ENCODE measurements around the gene LRRK2. TPM values are rescaled to one million over a fixed set of nuclear protein-coding genes. Genes with fewer than 3 reads are reported as not detected.
"Not testable (repeated sequence)": the region's sequence is repeated elsewhere in the genome, so short reads cannot be mapped to it uniquely, and the experiment has no call there.

Gene LRRK2
- total RNA-seq, 4 donors from 2014 or later, result 3.6 to 20.8 (median 11.1) TPM

DNA sequence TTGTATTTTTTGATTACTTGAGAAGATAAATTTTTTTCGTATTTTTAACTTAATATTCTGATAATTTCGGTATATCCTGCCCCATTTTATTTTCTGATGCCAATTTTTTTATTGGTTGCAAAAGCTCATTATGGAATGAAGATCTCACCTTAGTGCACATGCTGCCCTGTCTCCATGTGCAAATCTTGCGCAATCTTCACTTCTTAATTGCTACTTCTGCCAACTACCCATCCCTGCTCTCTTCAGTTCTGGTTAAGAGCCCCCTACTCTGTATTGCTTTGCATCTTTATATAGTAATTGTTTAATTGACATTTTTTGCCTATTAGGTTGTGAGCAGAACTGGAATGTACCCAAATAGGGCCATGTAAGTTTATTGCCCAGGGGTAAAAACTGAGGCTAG lies 20.5 kb upstream of the LRRK2 start:
- 95% methylated on average over 3 of the region's 3 CpGs for WGBS
- H3K27ac ChIP-seq, result no peak overlapping the region
- no peaks in the 10 kb centered on the region for H3K9me3 ChIP-seq
- H3K4me1 ChIP-seq, result peaks cover 3% of the 10 kb centered on the region
- DNase-seq (ENCODE audit: low spot score in 2 of 2), result no peak
- no peak for TF ChIP-seq CTCF (IDR thresholded peaks at IDR 0.05)
- TF ChIP-seq POLR2AphosphoS5 (IDR thresholded peaks at IDR 0.05), result no peak
- no peak for TF ChIP-seq EP300 (IDR thresholded peaks at IDR 0.05)
- TF ChIP-seq POLR2A (IDR thresholded peaks at IDR 0.05), result no peak
- no peak overlapping the region for H3K4me3 ChIP-seq
- no peaks in the 10 kb centered on the region for H3K27me3 ChIP-seq
- H3K36me3 ChIP-seq, result no peaks in the 10 kb centered on the region

DNA sequence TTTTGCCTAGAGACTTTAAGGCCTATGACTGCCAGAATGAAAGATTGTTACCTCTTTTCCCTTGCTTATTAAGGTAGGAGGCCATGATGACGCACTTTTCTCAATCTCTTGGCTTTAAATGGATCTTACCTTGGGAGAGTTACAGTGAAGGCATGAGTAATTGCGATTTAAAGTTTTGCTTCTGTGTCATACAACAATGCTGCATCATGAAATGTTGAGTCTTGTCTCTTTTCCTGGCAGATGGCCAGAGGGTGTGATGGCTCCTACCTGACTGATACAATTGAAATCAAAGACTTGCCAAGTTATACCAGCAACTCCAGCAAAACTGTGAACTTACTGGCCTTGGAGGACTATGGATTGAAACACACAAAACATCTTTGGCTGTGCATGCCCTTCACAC lies 17.2 kb upstream of the LRRK2 start:
- H3K27ac ChIP-seq, result no peak overlapping the region
- TF ChIP-seq CTCF (IDR thresholded peaks at IDR 0.05), result no peak
- TF ChIP-seq POLR2AphosphoS5 (IDR thresholded peaks at IDR 0.05), result no peak
- TF ChIP-seq POLR2A (IDR thresholded peaks at IDR 0.05), result no peak
- TF ChIP-seq EP300 (IDR thresholded peaks at IDR 0.05), result no peak
- H3K4me1 ChIP-seq, result peaks cover 3% of the 10 kb centered on the region
- no peak overlapping the region for H3K4me3 ChIP-seq
- H3K36me3 ChIP-seq, result no peaks in the 10 kb centered on the region
- H3K27me3 ChIP-seq, result no peaks in the 10 kb centered on the region
- no peaks in the 10 kb centered on the region for H3K9me3 ChIP-seq
- DNase-seq (ENCODE audit: low spot score in 2 of 2), result no peak
- 74% methylated on average over 2 of the region's 2 CpGs for WGBS

- DNase-seq (ENCODE audit: low spot score in 2 of 2), result no peak
- Histone ChIP-seq H3K9me3 (no peaks in the 10 kb centered on the region), H3K27me3 (no peaks in the 10 kb centered on the region), H3K4me1 (peaks cover 3% of the 10 kb centered on the region), H3K36me3 (no peaks in the 10 kb centered on the region), H3K4me3 (no peak overlapping the region), H3K27ac (no peak overlapping the region)
- WGBS, result 45% methylated on average over 4 of the region's 4 CpGs
- TF ChIP-seq POLR2AphosphoS5 (IDR thresholded peaks at IDR 0.05), result no peak
- no peak for TF ChIP-seq CTCF (IDR thresholded peaks at IDR 0.05)
- TF ChIP-seq POLR2A (IDR thresholded peaks at IDR 0.05), result no peak
- TF ChIP-seq EP300 (IDR thresholded peaks at IDR 0.05), result no peak
Measured at GRCh38 chr12:40208707-40209446, 15.9 kb upstream of the LRRK2 start.

GRCh38 chr12:40209886-40210285 lies 14.9 kb upstream of the LRRK2 start:
- no peaks in the 10 kb centered on the region for H3K36me3 ChIP-seq
- peaks cover 3% of the 10 kb centered on the region for H3K4me1 ChIP-seq
- no peak overlapping the region for H3K4me3 ChIP-seq
- no peaks in the 10 kb centered on the region for H3K27me3 ChIP-seq
- no peak for DNase-seq (ENCODE audit: low spot score in 2 of 2)
- no peak overlapping the region for H3K27ac ChIP-seq
- no peak for TF ChIP-seq POLR2AphosphoS5 (IDR thresholded peaks at IDR 0.05)
- no peak for TF ChIP-seq EP300 (IDR thresholded peaks at IDR 0.05)
- no peak for TF ChIP-seq CTCF (IDR thresholded peaks at IDR 0.05)
- no peak for TF ChIP-seq POLR2A (IDR thresholded peaks at IDR 0.05)
- 69% methylated on average over 4 of the region's 4 CpGs for WGBS
- no peaks in the 10 kb centered on the region for H3K9me3 ChIP-seq

DNA sequence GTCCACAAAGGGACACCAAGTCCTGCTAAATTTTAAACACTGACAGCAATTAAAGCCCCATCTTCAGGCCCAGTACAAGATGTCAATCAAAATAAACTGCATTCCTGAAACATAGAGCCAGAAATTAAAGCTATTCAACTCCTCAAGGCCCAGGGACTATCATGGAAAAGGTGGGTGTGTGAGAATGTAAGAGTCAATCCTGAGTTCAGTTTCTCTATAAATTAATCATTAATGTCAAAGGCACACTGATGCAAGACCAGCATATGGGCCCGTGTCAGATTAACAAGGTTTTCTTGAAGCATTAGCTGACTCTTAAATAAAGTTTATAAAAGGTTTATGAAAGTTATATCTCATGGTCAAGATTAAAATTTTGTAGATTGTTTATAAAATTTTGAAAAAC lies 13.6 kb upstream of the LRRK2 start:
- H3K9me3 ChIP-seq; H3K27ac ChIP-seq; H3K4me3 ChIP-seq; H3K36me3 ChIP-seq; H3K27me3 ChIP-seq; H3K4me1 ChIP-seq; DNase-seq (ENCODE audit: low spot score in 2 of 2): not testable (repeated sequence)
- WGBS, result 91% methylated on average over 1 of the region's 1 CpG

GRCh38 chr12:40212566-40212965 lies 12.2 kb upstream of the LRRK2 start:
- H3K9me3 ChIP-seq, result no peaks in the 10 kb centered on the region
- 88% methylated on average over 2 of the region's 2 CpGs for WGBS
- TF ChIP-seq POLR2AphosphoS5 (IDR thresholded peaks at IDR 0.05), result no peak
- no peak for TF ChIP-seq CTCF (IDR thresholded peaks at IDR 0.05)
- no peak for TF ChIP-seq EP300 (IDR thresholded peaks at IDR 0.05)
- TF ChIP-seq POLR2A (IDR thresholded peaks at IDR 0.05), result no peak
- H3K4me3 ChIP-seq, result no peak overlapping the region
- no peak overlapping the region for H3K27ac ChIP-seq
- peaks cover under 1% of the 10 kb centered on the region for H3K4me1 ChIP-seq
- no peak for DNase-seq (ENCODE audit: low spot score in 2 of 2)
- no peaks in the 10 kb centered on the region for H3K36me3 ChIP-seq
- H3K27me3 ChIP-seq, result no peaks in the 10 kb centered on the region

Measured in suprapubic skin (tissue), 4 donors.